HG03280 (cell line): Measurements from ENCODE around the gene HACE1.
"Not testable (repeated sequence)": the region's sequence is repeated elsewhere in the genome, so short reads cannot be mapped to it uniquely, and the experiment has no call there.

ENCODE experiments used
- ATAC-seq: cut with Tn5 transposase; IDR thresholded peaks from one replicate; pipeline ENCODE4 v1.9.1; 2021; ENCODE audit warnings: mild to moderate bottlenecking, moderate library complexity; ENCODE audit not compliant: unreplicated experiment

The HACE1 gene

DNA sequence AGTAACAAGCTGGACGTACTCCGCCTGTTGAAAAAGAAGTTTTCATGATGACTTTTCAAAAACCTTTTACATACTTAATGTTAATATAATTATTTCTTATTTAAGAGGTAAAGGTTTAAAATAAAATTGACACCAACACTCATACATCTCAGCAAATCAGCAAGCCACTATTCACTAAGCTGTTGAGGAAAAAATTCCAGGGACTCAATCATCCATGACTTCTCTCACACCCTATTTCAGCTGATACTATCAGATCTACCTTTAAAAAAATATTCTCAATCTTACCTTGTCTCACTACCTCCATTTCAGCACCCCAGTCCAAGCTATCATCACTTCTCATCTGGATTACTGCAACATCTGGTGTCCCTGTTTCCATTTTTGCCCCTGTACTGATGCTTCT, 109.3 kb downstream of the HACE1 start:
- ATAC-seq = no peak

DNA sequence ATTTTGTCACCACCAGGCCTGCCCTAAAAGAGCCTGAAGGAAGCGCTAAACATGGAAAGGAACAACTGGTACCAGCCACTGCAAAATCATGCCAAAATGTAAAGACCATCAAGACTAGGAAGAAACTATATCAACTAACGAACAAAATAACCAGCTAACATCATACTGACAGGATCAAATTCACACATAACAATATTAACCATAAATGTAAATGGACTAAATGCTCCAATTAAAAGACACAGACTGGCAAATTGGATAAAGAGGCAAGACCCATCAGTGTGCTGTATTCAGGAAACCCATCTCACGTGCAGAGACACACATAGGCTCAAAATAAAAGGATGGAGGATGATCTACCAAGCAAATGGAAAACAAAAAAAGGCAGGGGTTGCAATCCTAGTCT, 120.6 kb downstream of the HACE1 start:
- ATAC-seq = not testable (repeated sequence)

GRCh38 chr6:104737567-104737966, 122.2 kb downstream of the HACE1 start:
- ATAC-seq = not testable (repeated sequence)

GRCh38 chr6:104736545-104736944, 123.2 kb downstream of the HACE1 start:
- no peak for ATAC-seq

- no peak for ATAC-seq
These were observed 129.3 kb downstream of the HACE1 start for GRCh38 chr6:104730450-104730849.

DNA sequence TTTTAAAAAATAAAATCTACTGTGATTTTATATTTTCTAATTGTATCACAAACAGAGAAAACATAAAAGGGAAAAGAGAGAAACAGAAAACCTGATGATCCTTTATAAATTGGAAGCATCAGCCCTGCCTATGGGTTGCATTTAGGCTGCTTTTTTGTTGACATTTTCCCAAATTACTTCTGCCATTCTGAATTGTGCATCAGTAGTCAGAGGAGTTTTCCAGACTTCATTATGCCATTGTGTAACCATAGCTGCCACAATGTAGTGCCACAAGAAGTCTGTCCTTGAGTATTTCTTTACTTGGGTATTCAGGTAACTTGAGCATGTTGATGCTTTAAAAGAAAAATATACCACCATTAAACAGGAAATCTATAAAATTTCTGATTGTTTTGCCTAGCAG, 130.3 kb downstream of the HACE1 start:
- no peak for ATAC-seq

DNA sequence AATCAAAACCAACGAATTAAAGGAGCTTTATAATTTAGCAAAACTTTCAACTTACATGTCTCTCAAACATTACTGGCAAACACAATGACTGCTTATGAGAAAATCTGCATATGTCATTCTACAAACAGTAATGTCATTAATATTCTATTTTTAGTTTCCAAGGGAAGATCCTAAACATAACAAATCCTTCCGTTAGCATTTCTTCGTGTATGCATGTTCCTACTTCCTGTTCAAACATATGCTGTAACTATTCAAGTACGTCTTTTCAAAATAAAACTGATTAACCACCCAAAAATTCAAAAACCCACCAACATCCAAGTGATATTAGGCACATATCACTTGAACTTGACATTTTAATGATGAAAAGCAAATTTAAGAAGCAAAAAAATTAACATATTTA, 131.3 kb downstream of the HACE1 start:
- no peak for ATAC-seq

DNA sequence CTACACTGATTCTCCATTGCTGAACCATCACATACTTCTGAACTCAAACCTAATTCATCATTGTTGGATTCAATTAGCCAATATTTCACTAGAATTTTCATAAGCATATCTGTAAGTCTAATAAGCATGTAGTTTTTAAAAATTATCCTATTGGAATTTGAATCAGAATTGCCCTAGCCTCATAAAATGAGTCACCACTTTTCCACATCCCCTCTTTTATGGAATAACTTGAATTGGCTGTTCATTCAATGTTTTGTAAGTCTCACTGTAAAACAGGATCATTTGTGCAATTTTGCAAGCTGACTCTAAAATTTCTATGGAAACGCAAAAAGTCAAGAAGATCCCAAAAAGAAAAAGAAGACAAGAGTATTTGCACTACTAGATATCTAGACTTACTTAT, 141.0 kb downstream of the HACE1 start:
- no peak for ATAC-seq

DNA sequence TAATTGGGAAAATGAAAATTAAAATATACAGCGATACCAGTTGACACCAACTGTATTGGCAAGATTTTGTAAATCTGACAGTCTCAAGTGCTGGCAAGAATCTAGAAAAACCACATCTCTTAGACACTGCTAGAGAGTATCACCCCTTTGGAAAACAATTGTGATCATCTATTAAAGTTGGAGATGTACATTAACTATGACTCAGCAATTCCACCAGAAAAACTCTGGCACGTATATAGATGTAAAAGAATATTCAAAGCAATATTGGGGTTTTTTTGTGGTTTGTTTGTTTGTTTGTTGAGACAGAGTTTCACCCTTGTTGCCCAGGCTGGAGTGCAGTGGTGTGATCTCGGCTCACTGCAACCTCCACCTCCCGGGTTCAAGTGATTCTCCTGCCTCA, 142.9 kb downstream of the HACE1 start:
- ATAC-seq = no peak

DNA sequence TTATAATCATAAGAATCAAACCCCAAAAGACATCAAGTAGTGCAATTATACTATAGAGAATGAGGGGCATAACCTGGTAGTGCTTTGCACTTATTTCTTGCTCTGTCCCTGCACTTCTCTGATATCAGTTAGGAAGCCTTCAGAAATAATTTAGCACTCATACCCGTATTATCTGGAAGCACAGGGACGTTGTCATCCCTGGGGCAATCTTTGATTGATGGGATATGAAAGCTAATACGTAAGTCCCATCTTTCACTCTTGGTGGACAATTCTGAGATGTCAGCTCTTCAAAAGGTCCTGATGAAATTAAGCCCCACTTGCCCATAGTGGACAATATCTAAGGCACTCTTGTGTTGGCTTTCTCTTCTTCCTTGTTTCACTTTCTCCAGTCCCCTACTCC, 144.9 kb downstream of the HACE1 start:
- ATAC-seq = no peak

GRCh38 chr6:104713982-104714381, 145.7 kb downstream of the HACE1 start:
- no peak for ATAC-seq

DNA sequence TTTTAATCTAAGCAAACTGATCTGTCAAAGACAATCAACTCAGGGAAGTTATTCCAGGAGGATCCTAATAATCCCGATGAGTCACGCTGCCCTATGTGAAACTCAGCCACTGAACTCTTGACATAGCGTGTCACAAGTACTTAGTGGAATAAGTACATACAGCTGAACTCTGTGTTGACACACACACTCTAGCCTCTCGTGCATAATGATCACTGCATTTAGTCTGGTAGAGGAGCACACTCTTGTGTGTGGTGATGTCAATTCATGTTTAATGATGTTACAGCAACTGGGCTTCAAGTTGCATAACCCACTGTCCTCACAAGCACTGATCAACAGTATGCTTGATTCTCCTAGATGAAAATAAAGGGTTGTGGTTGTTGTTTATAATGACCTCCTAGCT, 148.3 kb downstream of the HACE1 start:
- ATAC-seq = no peak

- no peak for ATAC-seq
These were observed 149.0 kb downstream of the HACE1 start for GRCh38 chr6:104710543-104711335.

- ATAC-seq = no peak
These were observed 153.7 kb downstream of the HACE1 start for GRCh38 chr6:104705916-104706442.

DNA sequence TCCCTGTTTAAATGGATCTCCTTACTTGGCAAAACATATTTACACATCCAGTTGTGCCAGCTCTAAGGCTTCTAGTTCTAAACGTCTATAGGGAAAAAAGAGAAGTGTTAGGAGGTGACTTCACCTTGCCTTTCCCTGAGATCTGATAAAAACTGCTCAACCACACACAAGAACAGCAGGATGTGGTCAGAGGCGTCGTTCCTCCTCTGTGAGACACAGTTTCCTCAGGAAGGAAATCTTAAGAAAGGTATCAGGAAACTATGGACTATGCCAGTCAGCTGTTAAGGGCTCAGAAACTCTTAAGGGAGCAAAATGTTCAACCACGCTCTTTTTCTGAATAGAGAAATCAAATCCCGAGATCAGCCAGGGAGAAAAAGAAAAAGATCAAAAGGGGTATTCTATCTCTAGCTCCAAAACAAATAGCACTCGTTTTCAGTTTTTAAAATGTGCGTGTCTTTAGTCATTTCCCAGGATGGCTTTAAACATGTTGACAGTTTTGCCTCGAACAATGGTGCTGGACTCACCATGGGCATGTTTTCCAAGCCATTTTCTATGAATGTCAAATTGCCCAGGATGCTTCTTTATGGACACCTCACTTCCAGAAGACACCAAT, 154.5 kb downstream of the HACE1 start:
- no peak for ATAC-seq

DNA sequence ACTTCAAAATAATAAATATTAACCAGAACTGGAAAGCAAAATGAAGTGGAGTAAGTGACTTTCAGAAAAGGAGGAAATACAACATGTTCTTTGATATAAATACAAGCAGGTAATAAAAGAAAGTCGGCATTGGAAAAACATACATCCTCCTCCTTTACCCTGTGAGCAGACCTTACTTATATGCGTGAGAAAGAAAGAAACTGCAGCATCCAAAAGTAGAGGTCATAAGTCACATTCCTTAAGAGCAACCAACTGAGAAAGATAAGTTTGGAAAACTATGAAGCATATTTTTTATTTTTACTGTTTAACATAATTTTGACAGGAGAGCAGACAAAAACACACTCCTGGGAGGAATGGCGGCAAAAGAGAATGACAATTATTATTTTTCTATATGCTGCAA, 155.5 kb downstream of the HACE1 start:
- no peak for ATAC-seq

DNA sequence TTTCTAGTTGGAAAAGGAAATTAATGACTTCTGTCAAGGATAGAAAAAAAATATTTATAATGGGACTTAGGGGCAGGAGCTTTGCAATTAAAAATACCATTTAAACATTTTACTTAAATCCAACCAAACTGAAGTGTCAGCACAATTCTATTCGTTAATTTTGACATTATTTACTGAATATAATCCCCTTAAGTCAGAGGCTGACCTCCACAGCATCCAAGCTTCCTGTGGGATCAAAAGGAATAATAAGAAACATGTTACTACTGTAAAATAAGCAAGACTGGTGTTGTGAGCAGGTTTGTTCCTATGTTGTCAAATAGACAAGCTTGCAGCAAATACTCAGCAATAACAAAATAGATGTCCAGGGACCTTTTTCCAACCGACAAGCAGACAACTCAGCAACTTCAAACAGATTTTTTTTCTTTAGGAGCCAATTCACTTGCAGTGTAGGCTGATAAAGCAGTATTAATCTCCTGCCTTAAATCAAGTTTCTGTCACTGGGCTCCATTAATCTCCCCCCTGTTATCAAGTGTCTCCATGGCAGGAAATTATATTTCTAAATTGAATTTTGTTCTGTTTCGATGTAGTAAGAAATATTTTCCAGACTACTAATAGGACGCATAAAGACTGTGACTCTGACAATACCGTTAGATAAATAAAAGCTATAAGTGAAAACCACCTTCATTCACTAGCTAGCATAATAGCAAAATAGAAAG, 157.4 kb downstream of the HACE1 start:
- no peak for ATAC-seq

DNA sequence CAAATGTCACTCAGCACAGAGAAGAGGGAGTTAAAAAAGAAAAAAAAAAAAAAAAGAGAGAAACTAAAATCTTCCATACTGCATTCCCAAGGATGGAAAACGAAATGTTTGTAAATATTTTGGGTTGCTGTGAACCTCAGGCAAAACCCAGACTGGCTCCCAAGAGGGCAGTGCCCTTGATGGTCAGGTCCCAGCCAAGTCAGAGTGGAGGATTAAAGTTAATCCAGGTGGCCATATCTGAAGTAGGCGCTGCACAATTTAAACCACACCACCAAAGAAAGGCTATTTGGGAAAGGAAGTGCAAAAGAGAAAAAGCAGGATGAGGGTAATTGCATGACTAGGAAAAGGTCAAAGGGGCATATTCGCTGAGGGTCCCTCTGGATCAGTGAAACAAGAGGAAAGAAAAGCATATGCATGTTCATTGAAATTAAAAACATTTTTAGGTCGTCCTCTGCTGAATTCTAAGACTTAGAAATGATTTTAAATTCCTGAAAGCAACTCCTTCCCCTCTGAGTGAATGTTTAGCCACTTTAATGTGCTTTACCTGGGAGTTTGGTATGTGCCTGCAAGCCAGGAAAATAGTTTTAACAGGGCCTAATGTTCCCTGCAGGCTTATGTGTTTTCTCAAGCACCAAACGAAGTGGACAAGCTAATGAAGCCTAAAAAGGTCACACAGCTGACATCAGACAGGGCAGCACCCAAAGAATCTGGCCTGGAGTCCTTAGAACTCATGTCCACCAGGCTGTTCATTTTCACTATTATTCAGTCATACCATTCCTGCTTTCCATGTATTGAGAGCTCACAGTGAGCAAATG, 159.1 kb downstream of the HACE1 start:
- ATAC-seq = no peak

GRCh38 chr6:104699593-104700329, 160.0 kb downstream of the HACE1 start:
- ATAC-seq = no peak

DNA sequence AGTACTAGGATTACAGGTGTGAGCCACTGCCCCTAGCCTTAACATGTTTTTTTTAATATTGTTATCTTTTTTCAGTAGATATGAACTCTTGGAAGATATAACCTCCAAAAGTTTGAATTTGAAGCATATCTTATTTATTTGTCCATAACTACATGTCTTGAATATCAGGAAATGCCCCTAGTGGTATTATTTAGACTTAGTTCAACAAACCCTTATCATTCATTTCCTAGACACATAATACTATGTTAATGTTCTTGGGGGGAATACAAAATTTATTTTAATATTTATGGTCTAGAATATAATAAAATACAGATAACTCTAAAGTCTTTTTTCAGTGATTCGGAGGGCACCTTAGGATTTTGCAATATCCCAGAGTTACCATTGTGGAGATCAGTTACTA, 160.7 kb downstream of the HACE1 start:
- no peak for ATAC-seq
